Stomach (tissue), 9 donors: ENCODE measurements around the gene WNT4. TPM values are rescaled to one million over a fixed set of nuclear protein-coding genes. Genes with fewer than 3 reads are reported as not detected.

Experiments used
- DNase-seq, 2 donors: peaks; one replicate each; pipeline versions ENCODE4 v3.0.0 to v3.0.0-alpha.2; 2013 to 2019
- H3K27ac ChIP-seq, 5 donors: fragments of 200-600 bp in 4 of 5; sonication (generic) in 4 of 5; one replicate each; pipeline ENCODE4 v1.5.1; 2013 to 2019; ENCODE audit warnings: mild to moderate bottlenecking in 1 of 5, moderate library complexity in 1 of 5
- H3K27me3 ChIP-seq, 3 donors: fragments of 200-600 bp; sonication (generic); one replicate each; pipeline ENCODE4 v1.5.1; 2017 to 2019; ENCODE audit warnings: mixed run types in 1 of 3
- H3K36me3 ChIP-seq, 4 donors: fragments of 200-600 bp; sonication (generic); 1 replicate in 3 of 4; 2 replicates in 1 of 4; pipeline ENCODE4 v1.5.1; 2016 to 2019
- H3K4me1 ChIP-seq, 4 donors: fragments of 200-600 bp; sonication (generic); one replicate each; pipeline ENCODE4 v1.5.1; 2016 to 2019
- H3K4me3 ChIP-seq, 4 donors: fragments of 200-600 bp; sonication (generic) in 3 of 4; one replicate each; pipeline ENCODE4 v1.5.1; 2016 to 2019; ENCODE audit warnings: mild to moderate bottlenecking in 1 of 4
- H3K9me3 ChIP-seq, 4 donors: fragments of 200-600 bp; sonication (generic); one replicate each; pipeline ENCODE4 v1.5.1; 2016 to 2019
- EP300 ChIP-seq: sonication (generic); formaldehyde crosslinking; IDR thresholded peaks from one replicate; pipeline ENCODE4 v1.6.1; 2017; ENCODE audit warnings: antibody characterized with exemption
- POLR2A ChIP-seq, 4 donors: fragments of 450-650 bp; IDR thresholded peaks; one replicate each; pipeline ENCODE4 v1.6.1; 2016; ENCODE audit warnings: antibody characterized with exemption in 4 of 4, control low read depth in 2 of 4, mild to moderate bottlenecking in 1 of 4, moderate library complexity in 1 of 4
- POLR2AphosphoS5 ChIP-seq, 3 donors: sonication (generic); formaldehyde crosslinking; IDR thresholded peaks; one replicate each; pipeline ENCODE4 v1.6.1; 2016; ENCODE audit warnings: antibody characterized with exemption in 3 of 3
- WGBS, 5 donors: extraction: QIAGEN DNeasy Blood & Tissue Kit in 3 of 5; methylation state at CpG; one replicate each; pipeline versions ENCODE4 v1.1.5 to v1.1.7; 2013 to 2018; 5-methylcytosine and 5-hydroxymethylcytosine counted together
- intact Hi-C: fragments of 100-400 bp; cut with DNase I; formaldehyde crosslinking; loops from one replicate; pipeline ENCODE4 v1.15.1; 2023; ENCODE audit warnings: low total_unique reads
- polyA plus RNA-seq, 3 donors: library from polyadenylated mRNA; stranded (reverse); fragments of 200-250 nt; gene quantifications; one replicate each; pipeline ENCODE4 v1.2.3, GENCODE V29; 2013
- total RNA-seq, 5 donors: library from RNA; depleted of rRNA; stranded (reverse); fragments of >200 nt; gene quantifications; one replicate each; pipeline versions ENCODE4 v1.1.0 to v1.2.3, GENCODE V29; 2014 to 2016
- TF ChIP-seq, protein P1 (sequence below), 7 experiments: fragments of 450-650 bp in 4 of 7; fragments of 200-600 bp in 3 of 7; sonication (generic) in 3 of 7; IDR thresholded peaks; one replicate each; pipeline ENCODE4 v1.5.1; 2016 to 2019; ENCODE audit warnings: antibody characterized with exemption in 7 of 7, control low read depth in 2 of 7, mild to moderate bottlenecking in 1 of 7
- donor health status: healthy with polysubstance abuse.
- donor health status: Bipolar disorder and iron deficiency.
- donor health status: healthy.

WNT4 gene
- total and polyA plus RNA-seq, 8 donors, result 0.58 to 10.0 (median 4.5) TPM

DNA sequence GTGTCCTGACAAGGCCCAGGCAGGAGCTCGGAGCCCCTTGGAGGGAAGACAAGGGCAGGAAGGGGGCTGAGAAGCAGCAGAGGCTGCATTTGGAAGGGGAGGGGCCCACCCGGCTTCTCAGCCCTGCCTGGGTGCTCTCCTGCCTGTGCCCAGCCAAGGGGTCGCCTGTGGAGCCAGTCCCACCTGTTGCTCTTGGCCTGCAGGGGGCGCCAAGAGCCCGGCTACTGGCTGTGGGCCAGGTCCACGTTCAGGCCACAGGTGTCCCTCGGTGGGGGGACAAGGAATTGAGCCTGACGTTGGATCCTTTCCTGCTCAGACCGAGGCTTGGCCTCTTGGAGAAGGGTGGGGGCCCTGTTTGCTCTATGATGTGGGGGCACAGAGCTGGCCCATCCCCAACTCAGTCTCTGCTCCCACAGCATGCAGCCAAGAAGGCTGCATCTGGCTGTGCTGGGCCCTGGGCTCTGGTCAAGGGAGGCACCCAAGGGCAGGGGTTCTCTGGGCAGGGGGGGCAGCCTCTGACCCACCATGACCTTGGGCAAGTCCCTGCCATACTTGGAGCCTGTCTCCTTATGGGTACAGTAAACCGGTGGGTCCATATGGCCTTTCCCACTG, 10.9 kb downstream of the WNT4 start:
- Histone ChIP-seq H3K4me1 (peaks cover 5 to 15% (median 13%) of the 10 kb centered on the region in 4 donors), H3K36me3 (peaks cover 0 to 8% (median 0%) of the 10 kb centered on the region in 4 donors), H3K4me3 (no peak overlapping the region), H3K27me3 (peaks cover 0 to 4% (median 0%) of the 10 kb centered on the region in 3 donors), H3K27ac (no peak overlapping the region), H3K9me3 (no peaks in the 10 kb centered on the region)
- peak; percentile 68 to 83 for DNase-seq
- TF ChIP-seq POLR2A (IDR thresholded peaks at IDR 0.05), result no peak
- TF ChIP-seq, protein P1, sequence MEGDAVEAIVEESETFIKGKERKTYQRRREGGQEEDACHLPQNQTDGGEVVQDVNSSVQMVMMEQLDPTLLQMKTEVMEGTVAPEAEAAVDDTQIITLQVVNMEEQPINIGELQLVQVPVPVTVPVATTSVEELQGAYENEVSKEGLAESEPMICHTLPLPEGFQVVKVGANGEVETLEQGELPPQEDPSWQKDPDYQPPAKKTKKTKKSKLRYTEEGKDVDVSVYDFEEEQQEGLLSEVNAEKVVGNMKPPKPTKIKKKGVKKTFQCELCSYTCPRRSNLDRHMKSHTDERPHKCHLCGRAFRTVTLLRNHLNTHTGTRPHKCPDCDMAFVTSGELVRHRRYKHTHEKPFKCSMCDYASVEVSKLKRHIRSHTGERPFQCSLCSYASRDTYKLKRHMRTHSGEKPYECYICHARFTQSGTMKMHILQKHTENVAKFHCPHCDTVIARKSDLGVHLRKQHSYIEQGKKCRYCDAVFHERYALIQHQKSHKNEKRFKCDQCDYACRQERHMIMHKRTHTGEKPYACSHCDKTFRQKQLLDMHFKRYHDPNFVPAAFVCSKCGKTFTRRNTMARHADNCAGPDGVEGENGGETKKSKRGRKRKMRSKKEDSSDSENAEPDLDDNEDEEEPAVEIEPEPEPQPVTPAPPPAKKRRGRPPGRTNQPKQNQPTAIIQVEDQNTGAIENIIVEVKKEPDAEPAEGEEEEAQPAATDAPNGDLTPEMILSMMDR (IDR thresholded peaks at IDR 0.05), result peak in 5 of 7 experiments; percentile 43 to 84 (median 73)
- intact Hi-C loops, result loop anchor here (5.0 to 10.0 kb wide), 2 partner anchors 143 to 285 kb away; no protein-coding TSS in a partner anchor
- WGBS, 5 donors, result 13 to 19% (median 15%) methylated on average over 5 to 10 of the region's 10 CpGs

DNA sequence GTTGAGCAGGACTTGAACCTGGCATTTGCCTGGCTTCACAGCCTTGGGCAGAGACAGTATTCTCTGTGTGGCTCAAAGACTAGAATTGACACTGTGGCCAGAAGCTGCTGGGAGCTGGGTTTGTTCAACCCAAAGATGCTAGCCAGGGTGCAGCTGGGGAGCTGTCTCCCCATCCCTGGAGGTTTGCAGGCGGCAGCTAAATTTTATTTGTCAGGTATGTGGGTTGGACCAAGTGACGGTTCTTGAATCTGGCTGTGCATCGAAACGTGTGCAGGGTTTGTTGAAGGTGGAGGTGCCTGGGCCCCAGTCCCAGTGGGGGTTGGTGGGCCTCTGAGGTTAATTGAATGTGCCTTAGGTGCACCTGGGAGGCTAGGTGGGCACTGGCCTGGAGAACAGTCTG, 11.8 kb downstream of the WNT4 start:
- no peak overlapping the region for H3K27ac ChIP-seq
- TF ChIP-seq POLR2A (IDR thresholded peaks at IDR 0.05) (no peak), POLR2AphosphoS5 (IDR thresholded peaks at IDR 0.05) (no peak), EP300 (no peak)
- TF ChIP-seq, protein P1 (IDR thresholded peaks at IDR 0.05), result no peak
- H3K27me3 ChIP-seq, result peaks cover 0 to 4% (median 0%) of the 10 kb centered on the region in 3 donors
- intact Hi-C loops, result loop anchor here (5.0 to 10.0 kb wide), 2 partner anchors 144 to 286 kb away; no protein-coding TSS in a partner anchor
- no peaks in the 10 kb centered on the region for H3K9me3 ChIP-seq
- peaks cover 5 to 15% (median 12%) of the 10 kb centered on the region in 4 donors for H3K4me1 ChIP-seq
- DNase-seq, result no peak
- WGBS, 5 donors, result 63 to 82% (median 77%) methylated on average over 4 of the region's 4 CpGs; no CpG with 5 or more reads in 1 of the 5 donors
- peaks cover 0 to 8% (median 0%) of the 10 kb centered on the region in 4 donors for H3K36me3 ChIP-seq
- no peak overlapping the region for H3K4me3 ChIP-seq

DNA sequence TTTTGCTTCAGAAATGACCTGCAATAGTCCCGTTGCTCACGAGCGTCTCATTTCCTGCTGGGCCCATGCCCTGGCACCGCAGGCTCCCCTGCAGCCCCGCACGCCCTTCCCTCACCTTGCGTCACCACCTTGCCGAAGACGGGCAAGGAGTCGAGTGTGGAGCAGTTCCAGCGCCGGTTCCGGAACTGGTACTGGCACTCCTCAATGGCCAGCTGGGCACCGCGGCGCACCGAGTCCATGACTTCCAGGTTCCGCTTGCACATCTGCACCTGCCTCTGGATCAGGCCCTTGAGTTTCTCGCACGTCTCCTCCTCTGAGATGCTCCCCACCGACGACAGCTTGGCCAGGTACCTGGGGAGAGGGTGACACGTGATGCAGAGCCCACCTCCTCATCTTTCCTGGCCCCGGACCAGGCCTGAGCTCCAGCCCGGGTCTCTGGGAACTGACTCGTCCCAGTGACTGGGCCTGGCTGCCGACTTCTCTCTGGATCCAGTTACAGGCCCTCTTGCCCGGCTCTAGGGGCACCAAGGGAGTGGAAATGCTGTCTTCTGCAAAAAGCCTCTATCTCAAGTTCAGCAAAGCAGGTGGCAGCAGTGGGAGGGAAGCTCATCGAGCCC, 13.3 kb downstream of the WNT4 start:
- 87 to 93% (median 91%) methylated on average over 28 to 29 of the region's 29 CpGs for WGBS, 5 donors
- Histone ChIP-seq H3K36me3 (peaks cover 0 to 8% (median 0%) of the 10 kb centered on the region in 4 donors), H3K27me3 (peaks cover 0 to 4% (median 0%) of the 10 kb centered on the region in 3 donors), H3K9me3 (no peaks in the 10 kb centered on the region), H3K4me1 (peaks cover 5 to 15% (median 12%) of the 10 kb centered on the region in 4 donors), H3K4me3 (no peak overlapping the region), H3K27ac (no peak overlapping the region)
- intact Hi-C loops, result loop anchor here (5.0 to 10.0 kb wide), 2 partner anchors 145 to 288 kb away; no protein-coding TSS in a partner anchor
- TF ChIP-seq EP300 (no peak), POLR2AphosphoS5 (IDR thresholded peaks at IDR 0.05) (no peak), POLR2A (IDR thresholded peaks at IDR 0.05) (no peak)
- TF ChIP-seq, protein P1 (IDR thresholded peaks at IDR 0.05), result no peak
- DNase-seq, result no peak

DNA sequence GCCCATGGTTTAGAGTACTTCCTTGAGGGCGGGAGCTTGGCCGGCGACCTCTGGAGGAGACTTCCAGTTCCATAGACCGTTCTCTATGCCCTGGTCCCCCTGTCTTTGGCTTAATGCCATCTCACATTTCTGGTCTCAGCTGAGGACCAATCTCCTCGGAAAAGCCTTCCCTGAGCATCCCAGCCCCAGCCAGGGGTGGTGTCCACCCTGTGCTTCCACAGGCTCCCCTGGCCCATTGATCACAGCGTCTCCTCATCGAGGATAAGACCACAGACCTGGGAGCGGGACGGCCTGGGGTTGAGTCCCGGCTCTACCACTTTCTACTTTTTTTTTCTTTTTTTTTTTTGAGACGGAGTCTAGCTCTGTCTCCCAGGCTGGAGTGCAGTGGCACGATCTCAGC, 14.5 kb downstream of the WNT4 start:
- Histone ChIP-seq H3K9me3 (no peaks in the 10 kb centered on the region), H3K4me3 (no peak overlapping the region), H3K36me3 (peaks cover 0 to 8% (median 0%) of the 10 kb centered on the region in 4 donors), H3K27ac (no peak overlapping the region), H3K27me3 (peaks cover 0 to 4% (median 0%) of the 10 kb centered on the region in 3 donors), H3K4me1 (peaks cover 5 to 12% (median 11%) of the 10 kb centered on the region in 4 donors)
- TF ChIP-seq POLR2AphosphoS5 (IDR thresholded peaks at IDR 0.05) (no peak), EP300 (no peak), POLR2A (IDR thresholded peaks at IDR 0.05) (no peak)
- TF ChIP-seq, protein P1 (IDR thresholded peaks at IDR 0.05), result no peak
- WGBS, 5 donors, result 68 to 83% (median 75%) methylated on average over 12 of the region's 12 CpGs
- no peak for DNase-seq
- intact Hi-C loops, result no loop called here
